Measurements from ENCODE around the gene NCS1. TPM values are rescaled to one million over a fixed set of nuclear protein-coding genes. Genes with fewer than 3 reads are reported as not detected.

Gene NCS1
- total RNA-seq: 14.3 TPM
- long read RNA-seq, full-length matches to known transcripts: 15 of 35 reads
- long read RNA-seq, partial matches to known transcripts: 1 of 35 reads
- long read RNA-seq, other reads (novel, unspliced or antisense): 19 of 35 reads

DNA sequence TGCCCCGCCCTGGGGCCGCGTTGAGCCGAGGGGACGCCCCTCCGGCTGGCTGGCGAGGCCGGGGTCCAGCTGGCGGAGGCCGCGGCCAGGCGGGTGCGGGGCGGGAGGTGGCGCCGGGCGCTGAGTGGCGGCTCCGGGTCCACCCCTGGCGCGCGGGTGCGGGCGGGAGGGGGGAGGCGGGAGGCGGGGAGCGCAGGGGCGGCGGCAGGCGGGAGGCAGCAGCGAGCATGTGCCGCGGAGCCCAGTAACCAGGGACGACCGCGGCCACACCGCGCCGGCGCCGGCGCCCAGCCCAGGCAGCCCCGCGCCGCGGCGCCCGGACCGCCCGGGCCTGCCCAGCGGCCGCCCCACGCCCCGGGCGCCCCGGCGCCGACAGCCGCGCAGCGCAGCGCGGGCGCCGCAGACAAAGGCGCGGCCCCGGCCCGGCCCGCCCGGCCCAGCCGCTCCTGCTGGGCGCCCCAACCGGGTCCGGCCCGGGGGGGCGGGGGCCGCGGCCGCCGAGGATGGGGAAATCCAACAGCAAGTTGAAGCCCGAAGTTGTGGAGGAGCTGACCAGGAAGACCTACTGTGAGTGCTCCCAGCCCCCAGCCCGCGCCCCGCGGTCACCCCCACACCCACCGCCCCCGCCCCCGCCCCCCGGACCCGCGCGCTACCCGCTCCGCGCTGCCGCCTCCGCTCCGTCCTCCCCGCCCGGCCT lies at the start of gene NCS1:
Gene NCS1, plus strand, starts transcription at position 244 of the 697 bp plus-strand sequence. Its CDS starts 260 bp downstream, at position 504.
- peak; percentile 86 for DNase-seq (ENCODE audit: low spot score)
- intact Hi-C loops (cut with DNase I): loop anchor here (5.0 kb wide), 1 partner anchor 35 kb away; no protein-coding TSS in a partner anchor

- DNase-seq (ENCODE audit: low spot score): no peak
- intact Hi-C loops (cut with DNase I): no loop called here
Measured at GRCh38 chr9:130122456-130122855, 49.7 kb upstream of the NCS1 start.

DNA sequence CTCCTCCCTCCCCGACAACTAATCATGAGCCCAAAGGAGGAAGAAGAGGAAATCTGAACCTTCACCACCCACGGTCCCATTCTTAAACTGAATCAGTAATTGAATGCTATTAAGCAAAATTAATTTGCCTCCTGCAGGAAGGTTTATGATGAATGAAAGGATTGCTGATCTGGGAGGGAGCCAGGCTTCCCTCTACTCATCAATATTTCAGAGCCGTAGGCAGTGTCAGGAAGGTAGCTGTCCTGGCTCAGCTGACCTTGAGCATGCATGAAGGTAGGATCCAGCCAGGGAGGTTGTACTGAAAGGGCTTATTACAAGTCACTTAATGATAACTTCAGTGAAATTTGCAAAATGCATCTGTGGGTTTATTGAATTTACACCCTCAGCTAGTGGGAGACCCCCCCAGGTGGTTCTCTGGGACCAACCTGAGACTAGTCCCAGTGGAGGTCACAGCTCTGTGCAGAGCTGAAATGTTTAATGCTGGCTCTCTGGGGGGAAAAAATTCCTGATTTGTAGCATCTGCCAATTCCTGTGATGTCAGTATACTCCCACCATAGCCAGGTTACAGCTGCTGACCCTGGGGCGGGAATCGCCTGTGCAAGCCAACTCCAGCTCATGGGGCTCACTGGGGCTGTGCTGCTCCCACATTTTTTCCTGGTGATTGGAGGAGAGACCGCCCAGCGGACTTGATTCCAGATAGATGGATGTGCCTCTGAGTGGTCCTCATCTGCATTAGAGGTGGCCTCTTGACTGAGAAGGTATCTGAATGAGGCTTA lies 47.9 kb upstream of the NCS1 start:
- intact Hi-C loops (cut with DNase I): no loop called here
- no peak for DNase-seq (ENCODE audit: low spot score)

GRCh38 chr9:130126721-130127433 lies 45.3 kb upstream of the NCS1 start:
- intact Hi-C loops (cut with DNase I): no loop called here
- DNase-seq (ENCODE audit: low spot score): no peak

DNA sequence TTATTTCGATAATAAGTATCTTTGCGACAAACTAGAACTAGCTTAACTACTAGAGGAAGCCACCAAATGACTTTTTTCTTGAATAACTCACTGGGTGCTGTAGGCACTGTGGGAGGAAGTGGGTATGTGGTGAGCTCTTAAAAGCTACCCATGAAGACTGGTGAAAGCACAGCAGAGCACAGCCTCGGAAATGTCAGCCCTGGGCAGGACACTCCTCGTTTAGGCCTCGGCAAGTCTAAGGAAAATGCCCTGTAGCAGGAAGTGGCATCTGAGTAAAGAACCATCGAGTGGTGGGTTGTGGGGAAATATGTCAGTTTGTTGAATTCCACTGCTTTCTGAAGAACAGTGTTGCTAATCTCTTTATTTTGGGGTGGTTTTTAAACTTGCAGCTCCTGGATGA lies 44.0 kb upstream of the NCS1 start:
- intact Hi-C loops (cut with DNase I): no loop called here

GRCh38 chr9:130128733-130129431 lies 43.3 kb upstream of the NCS1 start:
- intact Hi-C loops (cut with DNase I): no loop called here
- peak; percentile 85 for DNase-seq (ENCODE audit: low spot score)

More for the DNA sequence above, 44.0 kb upstream of the NCS1 start:
- no peak for DNase-seq (ENCODE audit: low spot score)

GRCh38 chr9:130129432-130130061 lies 42.7 kb upstream of the NCS1 start:
- no peak for DNase-seq (ENCODE audit: low spot score)
- intact Hi-C loops (cut with DNase I): no loop called here

- DNase-seq (ENCODE audit: low spot score): no peak
- intact Hi-C loops (cut with DNase I): no loop called here
Measured at GRCh38 chr9:130132746-130133145, 39.5 kb upstream of the NCS1 start.

DNA sequence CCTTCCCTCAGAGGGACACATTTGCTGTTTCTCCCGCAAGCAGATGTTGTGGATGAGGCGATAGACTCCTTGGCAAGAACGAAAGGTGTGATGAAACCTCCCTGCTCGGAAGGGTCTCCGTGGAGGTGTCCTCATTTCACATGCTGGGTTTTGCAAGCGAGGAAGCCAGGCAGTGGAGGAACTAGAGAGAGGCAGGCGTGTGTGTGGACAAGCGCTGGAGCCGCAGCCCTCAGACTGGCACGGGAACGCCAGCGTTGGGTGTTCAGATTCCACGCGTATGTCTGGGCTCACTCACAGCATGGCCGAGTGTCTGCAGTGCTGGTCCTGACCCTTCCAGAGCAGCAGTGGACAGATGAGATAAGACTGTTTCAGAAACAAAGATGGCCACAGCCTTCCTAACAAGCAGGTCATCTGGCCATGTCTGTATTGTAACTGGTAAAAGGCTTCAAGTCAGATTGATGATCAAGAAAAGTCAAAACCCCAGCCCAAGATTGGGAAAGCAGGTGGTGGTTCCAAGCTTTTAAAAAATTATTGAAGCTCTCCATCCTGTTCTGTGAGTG lies 35.0 kb upstream of the NCS1 start:
- DNase-seq (ENCODE audit: low spot score): peak; percentile 82
- intact Hi-C loops (cut with DNase I): loop anchor here (5.0 kb wide), 1 partner anchor 35 kb away; the partner anchor contains the start of gene NCS1

DNA sequence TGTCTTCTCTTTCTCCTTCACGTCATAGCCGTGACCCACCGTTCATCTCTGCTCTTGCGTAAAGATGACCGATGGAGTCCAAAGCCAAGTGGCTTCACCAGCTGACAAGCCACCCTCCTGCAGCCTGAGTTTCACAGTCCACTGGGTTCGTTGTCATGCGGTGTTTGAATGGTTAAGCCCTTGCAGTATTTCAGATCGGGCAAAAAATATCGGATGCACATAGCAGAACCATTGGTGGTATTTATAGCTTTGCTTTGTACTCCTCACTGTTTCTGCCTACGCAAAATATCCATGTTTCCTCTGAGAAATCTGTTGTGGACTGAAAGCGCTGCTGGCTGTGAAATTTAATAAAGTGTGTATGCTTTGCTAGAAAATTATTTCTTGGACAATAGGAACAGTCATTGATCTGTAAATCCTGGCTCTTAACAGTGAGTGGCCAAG lies 34.5 kb upstream of the NCS1 start:
- intact Hi-C loops (cut with DNase I): loop anchor here (5.0 kb wide), 1 partner anchor 35 kb away; the partner anchor contains the start of gene NCS1
- no peak for DNase-seq (ENCODE audit: low spot score)

GRCh38 chr9:130138171-130138653 lies 34.0 kb upstream of the NCS1 start:
- peak; percentile 87 for DNase-seq (ENCODE audit: low spot score)
- intact Hi-C loops (cut with DNase I): loop anchor here (5.0 kb wide), 1 partner anchor 34 kb away; the partner anchor contains the start of gene NCS1

GRCh38 chr9:130138791-130139190 lies 33.4 kb upstream of the NCS1 start:
- no peak for DNase-seq (ENCODE audit: low spot score)
- intact Hi-C loops (cut with DNase I): loop anchor here (5.0 kb wide), 1 partner anchor 34 kb away; the partner anchor contains the start of gene NCS1

- intact Hi-C loops (cut with DNase I): loop anchor here (5.0 kb wide), 1 partner anchor 33 kb away; the partner anchor contains the start of gene NCS1
- no peak for DNase-seq (ENCODE audit: low spot score)
Measured at GRCh38 chr9:130139251-130139650, 33.0 kb upstream of the NCS1 start.

DNA sequence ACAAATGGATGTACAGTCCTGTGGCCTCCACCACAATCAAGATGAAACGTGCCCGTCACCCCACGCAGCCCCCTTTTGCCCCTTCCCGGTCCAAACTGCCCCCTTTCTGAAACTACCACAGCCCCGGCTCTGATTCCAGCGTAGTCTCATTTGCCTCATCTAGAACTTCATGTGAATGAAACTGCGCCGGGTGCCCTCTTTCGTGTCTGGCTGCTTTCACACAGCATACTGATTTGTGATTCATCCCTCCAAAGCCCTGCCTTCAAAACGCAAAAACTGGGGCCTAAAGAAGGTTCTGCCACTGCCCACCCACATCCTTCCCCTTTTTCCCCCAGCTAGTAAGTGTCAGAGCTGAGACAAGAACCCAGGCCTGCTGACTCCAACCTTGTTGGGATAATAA lies 31.5 kb upstream of the NCS1 start:
- intact Hi-C loops (cut with DNase I): no loop called here

DNA sequence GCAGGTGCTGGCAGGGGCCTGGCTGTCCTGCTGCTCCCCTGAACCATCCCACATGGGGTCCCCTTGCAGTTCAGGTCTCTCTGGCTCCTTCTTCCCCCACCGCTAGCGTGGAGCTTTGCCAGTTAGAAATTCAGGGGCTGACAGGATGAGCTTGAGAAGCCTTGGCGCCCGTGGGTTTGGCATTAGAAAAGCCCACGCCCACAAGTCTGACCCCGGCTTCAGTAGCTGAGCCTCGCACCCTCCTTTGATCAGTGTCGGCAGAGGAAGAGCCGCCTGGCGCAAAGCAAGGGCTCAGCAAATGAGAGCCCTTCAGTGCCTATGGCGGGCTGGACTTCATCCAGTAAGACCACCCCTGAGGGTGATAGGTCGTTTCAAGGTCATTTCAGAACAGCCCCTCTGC lies 30.1 kb upstream of the NCS1 start:
- no peak for DNase-seq (ENCODE audit: low spot score)
- intact Hi-C loops (cut with DNase I): no loop called here

More for the DNA sequence above, 31.5 kb upstream of the NCS1 start:
- no peak for DNase-seq (ENCODE audit: low spot score)

- intact Hi-C loops (cut with DNase I): no loop called here
- DNase-seq (ENCODE audit: low spot score): no peak
Measured at GRCh38 chr9:130142641-130143040, 29.6 kb upstream of the NCS1 start.

DNA sequence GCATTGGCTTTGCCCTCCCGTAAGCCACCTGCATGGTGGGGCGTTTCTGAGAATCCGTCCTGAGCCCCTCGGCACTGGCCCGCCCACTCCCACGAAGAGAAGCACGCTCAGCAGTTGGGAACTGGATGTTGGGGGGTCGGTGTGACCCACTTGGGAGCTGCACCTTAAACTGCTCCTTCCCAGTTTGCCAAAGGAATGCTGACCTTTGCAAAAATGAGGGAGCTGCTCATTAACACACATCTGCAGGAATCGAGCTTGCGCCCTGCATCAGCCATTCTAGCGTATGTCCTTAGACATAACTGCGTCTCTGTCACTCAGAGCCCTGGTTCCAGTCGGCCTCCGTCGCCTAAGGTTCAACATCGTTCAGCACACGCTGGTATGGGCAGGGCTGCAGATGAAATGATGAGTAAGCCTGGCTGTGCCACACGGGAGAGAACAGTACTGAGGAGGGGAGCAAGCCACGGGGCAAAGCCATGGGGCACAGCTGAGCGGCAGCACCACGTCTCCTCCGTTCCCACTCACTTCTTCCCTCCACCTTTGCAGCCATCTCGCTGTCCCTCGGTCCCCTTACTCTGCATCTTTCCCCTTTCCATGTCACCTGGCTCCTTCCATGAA lies 28.8 kb upstream of the NCS1 start:
- intact Hi-C loops (cut with DNase I): no loop called here
- no peak for DNase-seq (ENCODE audit: low spot score)

- intact Hi-C loops (cut with DNase I): no loop called here
- no peak for DNase-seq (ENCODE audit: low spot score)
Measured at GRCh38 chr9:130143958-130144366, 28.2 kb upstream of the NCS1 start.

Data from cardiac septum (tissue), 1 donor.